Thymus (tissue), 14 donors: ENCODE data around the gene NRBP1. TPM values are rescaled to one million over a fixed set of nuclear protein-coding genes. Genes with fewer than 3 reads are reported as not detected.

Experiments
- DNase-seq, 9 donors: peaks; one replicate each; pipeline ENCODE4 v3.0.0-alpha.2; 2013; ENCODE audit warnings: low spot score in 9 of 9, low read depth in 6 of 9, missing footprints in 1 of 9
- H3K27ac ChIP-seq, 2 donors: one replicate each; pipeline ENCODE4 v1.5.1; 2013; ENCODE audit warnings: control low read depth in 1 of 2, low read depth in 1 of 2, low read length in 1 of 2, mild to moderate bottlenecking in 1 of 2, moderate library complexity in 1 of 2
- H3K27me3 ChIP-seq, 2 donors: one replicate each; pipeline ENCODE4 v1.5.1; 2013; ENCODE audit warnings: low read length in 1 of 2; ENCODE audit not compliant: control insufficient read depth in 2 of 2, insufficient read depth in 1 of 2
- H3K36me3 ChIP-seq, 2 donors: one replicate each; pipeline ENCODE4 v1.5.1; 2013; ENCODE audit warnings: low read length in 1 of 2, mild to moderate bottlenecking in 1 of 2, moderate library complexity in 1 of 2; ENCODE audit not compliant: control insufficient read depth in 2 of 2, insufficient read depth in 2 of 2
- H3K4me1 ChIP-seq, 2 donors: one replicate each; pipeline ENCODE4 v1.5.1; 2013; ENCODE audit warnings: low read length in 2 of 2; ENCODE audit not compliant: control insufficient read depth in 2 of 2, insufficient read depth in 2 of 2
- H3K4me3 ChIP-seq, 2 donors: one replicate each; pipeline ENCODE4 v1.5.1; 2013; ENCODE audit warnings: low read length in 2 of 2, control low read depth in 1 of 2, mild to moderate bottlenecking in 1 of 2
- H3K9me3 ChIP-seq, 2 donors: one replicate each; pipeline ENCODE4 v1.5.1; 2013; ENCODE audit warnings: low read length in 1 of 2, mild to moderate bottlenecking in 1 of 2; ENCODE audit not compliant: control insufficient read depth in 2 of 2, insufficient read depth in 1 of 2
- WGBS: extraction: QIAGEN DNeasy Blood & Tissue Kit; methylation state at CpG from one replicate; pipeline ENCODE4 v1.1.7; 2013; 5-methylcytosine and 5-hydroxymethylcytosine counted together
- long read RNA-seq, 10 donors: transcript quantifications; one replicate each; lab custom pipeline, GENCODE V29; 2026
- polyA plus RNA-seq: library from polyadenylated mRNA; stranded (reverse); fragments of 200-250 nt; gene quantifications from one replicate; pipeline ENCODE4 v1.2.3, GENCODE V29; 2013
- total RNA-seq: library from RNA; stranded (reverse); fragments of 120-200 nt; gene quantifications from one replicate; pipeline ENCODE4 v1.2.4, GENCODE V29; 2013
- donor health status: healthy.

NRBP1 gene
- total RNA-seq = 43.9 TPM
- 56.4 TPM for polyA plus RNA-seq
- long read RNA-seq, donor 1 = 0 reads
- long read RNA-seq, donor 2, partial matches to known transcripts = 58 of 60 reads
- long read RNA-seq, donor 2, other reads (novel, unspliced or antisense) = 0 of 60 reads
- long read RNA-seq, donor 3, partial matches to known transcripts = 35 of 38 reads
- long read RNA-seq, donor 3, other reads (novel, unspliced or antisense) = 0 of 38 reads
- long read RNA-seq, donor 4, partial matches to known transcripts = 5 of 6 reads
- long read RNA-seq, donor 4, other reads (novel, unspliced or antisense) = 0 of 6 reads
- long read RNA-seq, donor 5, partial matches to known transcripts = 51 of 55 reads
- long read RNA-seq, donor 5, other reads (novel, unspliced or antisense) = 0 of 55 reads
- long read RNA-seq, donor 6, partial matches to known transcripts = 24 of 28 reads
- long read RNA-seq, donor 6, other reads (novel, unspliced or antisense) = 0 of 28 reads
- long read RNA-seq, donor 7, partial matches to known transcripts = 22 of 23 reads
- long read RNA-seq, donor 7, other reads (novel, unspliced or antisense) = 0 of 23 reads
- long read RNA-seq, donor 8, partial matches to known transcripts = 13 of 14 reads
- long read RNA-seq, donor 8, other reads (novel, unspliced or antisense) = 0 of 14 reads
- long read RNA-seq, donor 9, partial matches to known transcripts = 21 of 21 reads
- long read RNA-seq, donor 9, other reads (novel, unspliced or antisense) = 0 of 21 reads
- long read RNA-seq, donor 10, partial matches to known transcripts = 29 of 31 reads
- long read RNA-seq, donor 10, other reads (novel, unspliced or antisense) = 0 of 31 reads

- H3K27me3 ChIP-seq = no peaks in the 10 kb centered on the region
- H3K9me3 ChIP-seq = no peaks in the 10 kb centered on the region
- under 1% methylated on average over 75 of the region's 75 CpGs for WGBS
- peaks cover 13% of the 10 kb centered on the region in 2 donors for H3K4me1 ChIP-seq
- H3K27ac ChIP-seq = peak within 1 kb of the TSS; percentile 96 to 97
- peak; percentile 70 to 97 (median 92) for DNase-seq
- H3K36me3 ChIP-seq = peaks cover 3 to 5% of the 10 kb centered on the region in 2 donors
- peak within 1 kb of the TSS; percentile 88 to 91 for H3K4me3 ChIP-seq
Observed at GRCh38 chr2:27428213-27428977, at the start of gene NRBP1. TSS of gene NRBP1 (plus strand) at chr2:27428631. CDS start at chr2:27433274, 4,643 bp downstream.

DNA sequence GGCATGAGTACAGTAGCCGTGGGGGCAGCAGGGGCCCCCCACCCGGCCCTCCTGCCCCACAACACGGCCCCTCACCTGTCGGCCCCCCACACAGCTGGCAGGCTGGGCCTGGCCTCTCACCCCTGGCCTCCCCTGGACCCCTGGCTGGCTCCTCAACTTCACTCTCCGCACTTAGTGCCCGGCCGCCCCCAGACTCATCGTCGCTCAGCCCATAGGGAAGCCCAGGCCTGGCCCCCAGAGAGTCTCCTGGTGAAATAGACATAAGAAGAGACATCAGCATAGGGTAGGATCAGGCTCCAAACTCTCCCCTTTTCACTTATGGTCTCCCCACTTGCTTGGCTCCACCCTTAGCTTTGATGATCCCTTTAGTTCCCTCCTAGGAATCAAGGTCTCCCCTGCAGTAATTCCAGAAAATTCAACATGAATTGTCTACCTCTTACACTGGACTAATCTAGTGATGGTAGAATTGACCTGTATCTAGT lies 49.6 kb upstream of the NRBP1 start:
- Histone ChIP-seq H3K27ac (no peak overlapping the region), H3K4me3 (no peak overlapping the region), H3K36me3 (peaks cover 55 to 71% of the 10 kb centered on the region in 2 donors), H3K4me1 (peaks cover 9 to 12% of the 10 kb centered on the region in 2 donors), H3K9me3 (no peaks in the 10 kb centered on the region), H3K27me3 (no peaks in the 10 kb centered on the region)
- WGBS = 95% methylated on average over 9 of the region's 9 CpGs
- DNase-seq = no peak

DNA sequence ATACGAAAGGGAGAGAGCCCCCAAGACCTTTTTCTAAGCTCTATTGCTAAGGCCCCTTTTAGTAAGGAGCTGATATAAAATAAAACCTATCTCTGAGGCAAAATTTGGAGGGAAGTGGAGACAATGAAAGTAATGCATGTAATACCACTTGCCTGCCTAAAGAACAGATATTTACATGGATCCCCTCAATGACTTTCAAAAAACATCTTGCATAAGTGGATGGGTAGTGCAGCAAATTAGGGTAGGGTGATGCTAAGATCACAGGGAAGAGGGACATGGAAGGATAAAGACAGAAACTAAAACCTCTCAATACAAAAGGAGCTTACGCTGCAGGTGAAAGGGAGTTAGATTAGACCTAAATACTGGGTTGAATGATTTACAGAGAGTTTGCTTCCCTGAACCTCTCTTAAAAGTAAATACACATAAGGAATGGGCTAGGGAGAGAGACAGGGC lies 49.0 kb upstream of the NRBP1 start:
- H3K27ac ChIP-seq = peak overlapping the region in 1 of 2 donors; percentile 66
- no peaks in the 10 kb centered on the region for H3K9me3 ChIP-seq
- 97% methylated on average over 2 of the region's 2 CpGs for WGBS

GRCh38 chr2:27379836-27380625 lies 48.4 kb upstream of the NRBP1 start:
- Histone ChIP-seq H3K27me3 (no peaks in the 10 kb centered on the region), H3K4me1 (peaks cover 9 to 12% of the 10 kb centered on the region in 2 donors), H3K9me3 (no peaks in the 10 kb centered on the region), H3K27ac (peak overlapping the region; percentile 66 to 75), H3K36me3 (peaks cover 56 to 71% of the 10 kb centered on the region in 2 donors), H3K4me3 (peak overlapping the region; percentile 54 to 80)
- 1% methylated on average over 35 of the region's 35 CpGs for WGBS
- DNase-seq = peak in 3 of 9 donors; percentile 31 to 52 (median 34)

More for the DNA sequence above, 49.0 kb upstream of the NRBP1 start:
- Histone ChIP-seq H3K4me1 (peaks cover 9 to 12% of the 10 kb centered on the region in 2 donors), H3K27me3 (no peaks in the 10 kb centered on the region), H3K4me3 (peak overlapping the region; percentile 54 to 80), H3K36me3 (peaks cover 56 to 71% of the 10 kb centered on the region in 2 donors)
- no peak for DNase-seq

DNA sequence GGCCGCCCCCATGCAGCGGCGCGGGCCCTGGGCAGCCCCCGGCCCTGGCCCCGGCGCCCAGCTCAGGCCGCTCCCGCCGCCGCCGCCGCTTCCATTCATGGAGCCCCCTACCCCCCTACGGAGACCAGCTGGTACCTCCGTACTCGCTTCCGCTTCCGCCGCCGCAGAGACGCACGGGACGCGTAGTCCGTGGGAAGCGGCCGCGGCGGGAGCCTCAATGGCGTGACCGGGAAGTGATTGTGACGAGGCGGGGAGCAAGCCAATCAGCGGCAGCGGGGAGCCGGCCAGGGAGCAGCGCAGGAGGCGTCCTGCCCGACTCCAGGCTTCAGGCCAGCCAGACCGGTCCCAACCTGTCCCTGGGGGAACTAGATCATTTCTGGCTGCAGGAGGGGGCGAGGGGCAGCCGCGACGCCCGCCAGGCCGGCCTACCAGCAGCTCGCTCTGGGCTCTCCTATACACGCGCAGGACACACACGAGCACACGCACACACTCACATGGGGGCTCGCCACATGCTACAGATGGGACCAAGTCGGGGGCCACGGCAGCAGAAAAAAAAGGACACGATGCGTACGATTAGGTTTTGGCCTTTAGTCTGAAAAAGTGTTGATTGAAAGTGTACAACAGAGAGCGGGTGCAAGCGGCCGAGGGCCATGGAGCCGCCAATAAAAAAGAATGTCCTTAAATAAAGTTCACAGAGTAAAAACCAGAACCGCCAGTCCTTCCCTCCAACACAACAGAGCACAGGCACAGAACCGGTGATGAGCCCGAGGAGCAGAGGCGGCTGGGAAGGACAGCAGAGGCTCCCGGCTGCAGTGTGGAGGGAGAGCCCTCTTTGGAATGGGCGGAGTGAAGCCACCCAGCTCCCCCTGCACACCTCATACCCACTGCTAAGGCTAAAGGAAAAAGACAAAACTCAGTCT lies 47.5 kb upstream of the NRBP1 start, which contains the start of gene ZNF513:
Gene ZNF513, minus strand, starts transcription at position 109 of the 920 bp plus-strand sequence. CDS start 208 bp downstream, outside the sequence.
- no peaks in the 10 kb centered on the region for H3K27me3 ChIP-seq
- WGBS = 27% methylated on average over 67 of the region's 67 CpGs
- no peaks in the 10 kb centered on the region for H3K9me3 ChIP-seq
- DNase-seq = peak; percentile 63 to 93 (median 80)
- H3K4me1 ChIP-seq = peaks cover 9 to 12% of the 10 kb centered on the region in 2 donors
- peaks cover 52 to 71% of the 10 kb centered on the region in 2 donors for H3K36me3 ChIP-seq
- peak within 1 kb of the TSS; percentile 66 to 75 for H3K27ac ChIP-seq
- H3K4me3 ChIP-seq = peak within 1 kb of the TSS; percentile 54 to 80

GRCh38 chr2:27381577-27382181 lies 46.8 kb upstream of the NRBP1 start:
- H3K36me3 ChIP-seq = peaks cover 47 to 69% of the 10 kb centered on the region in 2 donors
- no peaks in the 10 kb centered on the region for H3K9me3 ChIP-seq
- H3K27ac ChIP-seq = no peak overlapping the region
- no peak overlapping the region for H3K4me3 ChIP-seq
- 97% methylated on average over 10 of the region's 10 CpGs for WGBS
- DNase-seq = no peak
- peaks cover 9 to 12% of the 10 kb centered on the region in 2 donors for H3K4me1 ChIP-seq
- no peaks in the 10 kb centered on the region for H3K27me3 ChIP-seq
